Peyer's patch (tissue), 4 donors: Measurements from ENCODE around the gene IRF1. TPM values are rescaled to one million over a fixed set of nuclear protein-coding genes. Genes with fewer than 3 reads are reported as not detected.
A peak's percentile ranks its signal among the peaks of the same experiment; 100 is the strongest.

Source experiments
- DNase-seq, 3 donors: peaks; one replicate each; pipeline ENCODE4 v3.0.0-alpha.2; 2017 to 2019
- H3K27ac ChIP-seq, 4 donors: fragments of 200-600 bp; sonication (generic); one replicate each; pipeline ENCODE4 v1.5.1; 2016 to 2019
- H3K27me3 ChIP-seq, 2 donors: fragments of 200-600 bp; sonication (generic); one replicate each; pipeline ENCODE4 v1.5.1; 2019
- H3K36me3 ChIP-seq, 3 donors: fragments of 200-600 bp; sonication (generic); one replicate each; pipeline ENCODE4 v1.5.1; 2016 to 2019
- H3K4me1 ChIP-seq, 4 donors: fragments of 200-600 bp; sonication (generic); one replicate each; pipeline ENCODE4 v1.5.1; 2016 to 2019
- H3K4me3 ChIP-seq, 4 donors: fragments of 200-600 bp; sonication (generic); 1 replicate in 3 of 4; 2 replicates in 1 of 4; pipeline ENCODE4 v1.5.1; 2016 to 2019; ENCODE audit warnings: mild to moderate bottlenecking in 1 of 4
- H3K9me3 ChIP-seq, 4 donors: fragments of 200-600 bp; sonication (generic); one replicate each; pipeline ENCODE4 v1.5.1; 2016 to 2019; ENCODE audit warnings: mild to moderate bottlenecking in 1 of 4
- POLR2A ChIP-seq, 2 donors: fragments of 450-650 bp; IDR thresholded peaks; one replicate each; pipeline ENCODE4 v1.5.1; 2017; ENCODE audit warnings: antibody characterized with exemption in 2 of 2, mild to moderate bottlenecking in 2 of 2, moderate library complexity in 2 of 2
- total RNA-seq, 4 donors: library from RNA; depleted of rRNA; stranded (reverse); fragments of >200 nt; gene quantifications; one replicate each; pipeline ENCODE4 v1.1.0, GENCODE V29; 2016
- TF ChIP-seq, protein P1 (sequence below), 6 experiments: fragments of 450-650 bp in 4 of 6; fragments of 200-600 bp in 2 of 6; sonication (generic) in 1 of 6; IDR thresholded peaks; one replicate each; pipeline ENCODE4 v1.5.1; 2017 to 2019; ENCODE audit warnings: antibody characterized with exemption in 6 of 6, mild to moderate bottlenecking in 3 of 6, moderate library complexity in 1 of 6

Gene IRF1
- total RNA-seq, 4 donors from 2014 or later, result 92.7 to 152 (median 122) TPM

GRCh38 chr5:132501961-132502931, 11.7 kb upstream of the IRF1 start:
- peaks cover 4 to 63% (median 8%) of the 10 kb centered on the region in 4 donors for H3K4me1 ChIP-seq
- H3K4me3 ChIP-seq, result no peak overlapping the region
- H3K27ac ChIP-seq, result peak overlapping the region; percentile 3 to 98 (median 78)
- H3K36me3 ChIP-seq, result no peaks in the 10 kb centered on the region
- TF ChIP-seq POLR2A (IDR thresholded peaks at IDR 0.05), result peak; percentile 35 to 65
- TF ChIP-seq, protein P1, sequence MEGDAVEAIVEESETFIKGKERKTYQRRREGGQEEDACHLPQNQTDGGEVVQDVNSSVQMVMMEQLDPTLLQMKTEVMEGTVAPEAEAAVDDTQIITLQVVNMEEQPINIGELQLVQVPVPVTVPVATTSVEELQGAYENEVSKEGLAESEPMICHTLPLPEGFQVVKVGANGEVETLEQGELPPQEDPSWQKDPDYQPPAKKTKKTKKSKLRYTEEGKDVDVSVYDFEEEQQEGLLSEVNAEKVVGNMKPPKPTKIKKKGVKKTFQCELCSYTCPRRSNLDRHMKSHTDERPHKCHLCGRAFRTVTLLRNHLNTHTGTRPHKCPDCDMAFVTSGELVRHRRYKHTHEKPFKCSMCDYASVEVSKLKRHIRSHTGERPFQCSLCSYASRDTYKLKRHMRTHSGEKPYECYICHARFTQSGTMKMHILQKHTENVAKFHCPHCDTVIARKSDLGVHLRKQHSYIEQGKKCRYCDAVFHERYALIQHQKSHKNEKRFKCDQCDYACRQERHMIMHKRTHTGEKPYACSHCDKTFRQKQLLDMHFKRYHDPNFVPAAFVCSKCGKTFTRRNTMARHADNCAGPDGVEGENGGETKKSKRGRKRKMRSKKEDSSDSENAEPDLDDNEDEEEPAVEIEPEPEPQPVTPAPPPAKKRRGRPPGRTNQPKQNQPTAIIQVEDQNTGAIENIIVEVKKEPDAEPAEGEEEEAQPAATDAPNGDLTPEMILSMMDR (IDR thresholded peaks at IDR 0.05), result no peak
- no peaks in the 10 kb centered on the region for H3K27me3 ChIP-seq
- no peaks in the 10 kb centered on the region for H3K9me3 ChIP-seq
- peak in 2 of 3 donors; percentile 75 to 79 for DNase-seq

DNA sequence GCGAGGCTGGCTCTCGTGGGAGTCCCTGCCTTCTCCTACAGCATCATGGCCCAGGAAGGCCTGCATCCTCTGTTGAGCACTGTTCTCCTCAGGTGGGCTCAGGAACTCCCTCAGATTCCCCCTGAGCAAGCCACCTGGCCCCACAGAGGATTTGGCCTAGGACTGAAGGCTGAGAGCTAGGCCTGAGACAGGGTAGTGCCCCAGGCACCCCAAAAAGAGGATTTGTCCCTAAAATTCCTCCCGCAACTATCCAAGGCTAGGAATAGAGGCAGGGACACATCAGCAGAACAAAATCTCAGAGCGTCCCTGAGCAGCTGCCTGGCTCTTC, 11.0 kb upstream of the IRF1 start:
- DNase-seq, result no peak
- Histone ChIP-seq H3K4me3 (no peak overlapping the region), H3K9me3 (no peaks in the 10 kb centered on the region), H3K27ac (peak overlapping the region; percentile 68 to 99 (median 92)), H3K4me1 (peaks cover 4 to 65% (median 8%) of the 10 kb centered on the region in 4 donors), H3K27me3 (no peaks in the 10 kb centered on the region), H3K36me3 (no peaks in the 10 kb centered on the region)
- TF ChIP-seq POLR2A (IDR thresholded peaks at IDR 0.05), result no peak
- TF ChIP-seq, protein P1 (IDR thresholded peaks at IDR 0.05), result no peak

GRCh38 chr5:132500931-132501628, 10.5 kb upstream of the IRF1 start:
- H3K4me3 ChIP-seq, result no peak overlapping the region
- DNase-seq, result peak; percentile 76 to 90 (median 87)
- H3K4me1 ChIP-seq, result peaks cover 4 to 59% (median 8%) of the 10 kb centered on the region in 4 donors

DNA sequence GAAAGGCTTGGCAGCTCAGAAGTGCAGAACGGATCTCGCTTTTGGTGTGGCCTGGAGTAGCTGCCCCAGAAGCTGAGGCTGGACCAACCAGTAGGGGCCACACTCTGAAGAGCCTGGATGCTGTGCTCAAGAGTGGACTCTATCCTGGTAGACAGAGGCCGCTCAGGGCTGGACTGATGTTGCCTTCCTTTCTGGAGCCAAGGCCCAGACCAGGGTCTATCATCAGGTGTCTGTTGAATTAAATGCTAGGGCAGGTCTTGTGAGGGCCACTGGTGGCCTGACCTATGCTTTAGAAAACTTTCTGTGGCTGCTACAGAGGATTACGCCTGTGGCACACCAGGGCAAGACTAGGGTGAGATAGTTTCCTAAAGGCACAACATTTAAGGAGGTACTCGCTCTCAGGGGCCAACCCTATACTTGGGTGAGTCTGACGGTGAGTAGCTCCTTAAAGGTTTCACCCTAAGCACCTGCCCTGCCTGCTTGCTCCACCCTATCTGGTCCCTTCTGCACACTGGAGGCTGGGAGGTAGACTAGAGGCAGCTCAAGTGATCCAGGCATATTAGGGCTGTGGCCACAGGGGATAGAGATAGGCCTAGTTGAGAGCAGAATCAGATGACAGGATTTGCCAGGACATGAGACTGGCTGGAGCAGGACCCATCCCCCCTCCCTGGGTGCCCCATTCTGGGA, 9.8 kb upstream of the IRF1 start:
- peaks cover 5 to 55% (median 8%) of the 10 kb centered on the region in 4 donors for H3K4me1 ChIP-seq
- no peaks in the 10 kb centered on the region for H3K27me3 ChIP-seq
- no peaks in the 10 kb centered on the region for H3K36me3 ChIP-seq
- H3K9me3 ChIP-seq, result no peaks in the 10 kb centered on the region
- no peak overlapping the region for H3K4me3 ChIP-seq
- DNase-seq, result peak in 1 of 3 donors; percentile 60
- TF ChIP-seq POLR2A (IDR thresholded peaks at IDR 0.05), result no peak
- TF ChIP-seq, protein P1 (IDR thresholded peaks at IDR 0.05), result no peak
- peak overlapping the region; percentile 68 to 99 (median 92) for H3K27ac ChIP-seq

More at GRCh38 chr5:132500931-132501628, 10.5 kb upstream of the IRF1 start:
- peak overlapping the region; percentile 68 to 99 (median 92) for H3K27ac ChIP-seq
- H3K27me3 ChIP-seq, result no peaks in the 10 kb centered on the region
- TF ChIP-seq POLR2A (IDR thresholded peaks at IDR 0.05), result peak in 1 of 2 donors; percentile 35
- TF ChIP-seq, protein P1 (IDR thresholded peaks at IDR 0.05), result peak; percentile 86 to 94 (median 89)
- no peaks in the 10 kb centered on the region for H3K36me3 ChIP-seq
- no peaks in the 10 kb centered on the region for H3K9me3 ChIP-seq
